ENCODE results near the gene DAZAP1. TPM values are rescaled to one million over a fixed set of nuclear protein-coding genes. Genes with fewer than 3 reads are reported as not detected.

DAZAP1 gene
- total RNA-seq, 1 experiment from 2014 or later, result 177 TPM

- Histone ChIP-seq H2AFZ (ENCODE audit: low read length) (no peak overlapping the region), H3K4me1 (ENCODE audit: insufficient read depth, low read length) (peaks cover 19% of the 10 kb centered on the region), H3K4me3 (ENCODE audit: low read length) (no peak overlapping the region), H3K27me3 (ENCODE audit: low read length) (no peaks in the 10 kb centered on the region), H3K79me2 (ENCODE audit: low read length) (peaks cover 37% of the 10 kb centered on the region), H3K9me3 (ENCODE audit: low read length) (no peaks in the 10 kb centered on the region), H4K20me1 (ENCODE audit: low read length) (peaks cover 31% of the 10 kb centered on the region), H3K4me2 (ENCODE audit: low read length) (peak overlapping the region; percentile 95; the same call in 1 of the 2 replicates), H3K36me3 (ENCODE audit: low read depth, low read length) (peaks cover 30% of the 10 kb centered on the region), H3K27ac (ENCODE audit: low read length) (no peak overlapping the region), H3K9ac (ENCODE audit: low read length) (no peak overlapping the region), H3F3A (ENCODE audit: low read length, unreplicated experiment) (peaks cover 6% of the 10 kb centered on the region), H3K9me2 (replicated peaks; ENCODE audit: low read length) (no peaks in the 10 kb centered on the region)
- no peak for ATAC-seq
- intact Hi-C loops (cut with micrococcal nuclease), result no loop called here
- POLR2A ChIA-PET (ENCODE audit: unreplicated experiment), result no interaction called here
- no TSS peak for BruUV-seq (replicated peaks)
- CTCF ChIA-PET, result no interaction called here
- DNase-seq, result no peak
- no peak for TF ChIP-seq EZH2 (IDR thresholded peaks at IDR 0.05; ENCODE audit: low read length, unreplicated experiment)
- no peak for TF ChIP-seq EZH2phosphoT487 (IDR thresholded peaks at IDR 0.05; ENCODE audit: borderline replicate concordance, low read length)
- TF ChIP-seq CTCF (conservative IDR thresholded peaks at IDR 0.05; ENCODE audit: low read depth, low read length), result no peak
Measured at GRCh38 chr19:1441677-1442438, 34.5 kb downstream of the DAZAP1 start.

- Histone ChIP-seq H4K20me1 (ENCODE audit: low read length) (peaks cover 19% of the 10 kb centered on the region), H3K27me3 (ENCODE audit: low read length) (no peaks in the 10 kb centered on the region), H3K27ac (ENCODE audit: low read length) (0 out of 2 replicates have a peak overlapping the region, but pooled peaks have one; percentile 13), H3F3A (ENCODE audit: low read length, unreplicated experiment) (peaks cover 6% of the 10 kb centered on the region), H3K36me3 (ENCODE audit: low read depth, low read length) (peaks cover 22% of the 10 kb centered on the region), H3K79me2 (ENCODE audit: low read length) (peaks cover 15% of the 10 kb centered on the region), H3K9me3 (ENCODE audit: low read length) (no peaks in the 10 kb centered on the region), H3K4me1 (ENCODE audit: insufficient read depth, low read length) (peaks cover 17% of the 10 kb centered on the region), H3K9ac (ENCODE audit: low read length) (no peak overlapping the region; the same call in 1 of the 2 replicates), H3K4me3 (ENCODE audit: low read length) (peak overlapping the region; percentile 63), H3K4me2 (ENCODE audit: low read length) (peak overlapping the region; percentile 78), H2AFZ (ENCODE audit: low read length) (peak overlapping the region; percentile 37; the same call in 1 of the 2 replicates), H3K9me2 (replicated peaks; ENCODE audit: low read length) (no peaks in the 10 kb centered on the region)
- ATAC-seq (peak; percentile 80), DNase-seq (peak; percentile 74)
- intact Hi-C loops (cut with micrococcal nuclease), result no loop called here
- TF ChIP-seq EZH2phosphoT487 (IDR thresholded peaks at IDR 0.05; ENCODE audit: borderline replicate concordance, low read length) (no peak), CTCF (conservative IDR thresholded peaks at IDR 0.05; ENCODE audit: low read depth, low read length) (peak; percentile 75)
- POLR2A ChIA-PET (ENCODE audit: unreplicated experiment), result no interaction called here
- no TSS peak for BruUV-seq (replicated peaks)
- CTCF ChIA-PET, result interaction anchor here (1.3 kb wide), 1 partner anchor 22 kb away, joined by 3 read pairs; no protein-coding TSS in a partner anchor
Measured at GRCh38 chr19:1445185-1445931, 38.0 kb downstream of the DAZAP1 start.
